ENCODE data around the gene HSPB3. TPM values are rescaled to one million over a fixed set of nuclear protein-coding genes. Genes with fewer than 3 reads are reported as not detected.
"Not testable (repeated sequence)": the region's sequence is repeated elsewhere in the genome, so short reads cannot be mapped to it uniquely, and the experiment has no call there.

Gene HSPB3
- total and polyA plus RNA-seq, 5 donors from 2014 or later: not detected

DNA sequence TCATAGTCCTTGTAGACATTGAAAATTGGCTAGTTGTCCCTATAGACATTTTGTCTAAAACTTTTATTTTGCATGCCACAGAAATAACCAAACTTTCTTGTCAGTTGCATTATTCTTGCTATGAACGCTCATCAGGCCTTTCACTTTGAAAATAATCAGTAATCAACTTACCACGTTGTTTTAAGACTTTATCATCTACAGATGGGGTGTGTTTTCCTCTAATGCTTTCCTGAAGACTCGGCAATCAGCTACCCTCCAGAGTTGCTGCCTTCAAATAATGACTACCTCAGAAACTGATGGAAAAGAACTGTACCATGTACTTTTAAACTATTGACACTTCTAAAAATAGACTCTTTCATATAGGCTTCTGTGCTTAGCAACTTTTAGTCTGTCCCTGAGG lies 33.5 kb upstream of the HSPB3 start:
- Mint-ChIP-seq H3K4me3 (no peak overlapping the region), H3K36me3 (no peaks in the 10 kb centered on the region), H3K27me3 (peaks cover 34% of the 10 kb centered on the region), H3K27ac (no peak overlapping the region), H3K4me1 (peaks cover 0 to 3% (median under 1%) of the 10 kb centered on the region in 4 donors), H3K9me3 (peaks cover 0 to under 1% (median 0%) of the 10 kb centered on the region in 7 donors)
- Histone ChIP-seq H3K9me3 (ENCODE audit: control insufficient read depth in 2 of 2, low read length in 2 of 2) (no peaks in the 10 kb centered on the region), H3K4me1 (ENCODE audit: control insufficient read depth, insufficient read depth, low read length, poor library complexity, severe bottlenecking) (no peaks in the 10 kb centered on the region), H3K36me3 (ENCODE audit: control insufficient read depth, insufficient read depth, low read length) (no peaks in the 10 kb centered on the region), H3K4me3 (ENCODE audit: low read depth, low read length) (no peak overlapping the region), H3K27me3 (ENCODE audit: control insufficient read depth, insufficient read depth, low read length) (peaks cover 6% of the 10 kb centered on the region), H3K27ac (ENCODE audit: insufficient read depth, low read length, poor library complexity, severe bottlenecking) (no peak overlapping the region)
- no peak for DNase-seq
- ATAC-seq (ENCODE audit: low read depth in 2 of 2): no peak

DNA sequence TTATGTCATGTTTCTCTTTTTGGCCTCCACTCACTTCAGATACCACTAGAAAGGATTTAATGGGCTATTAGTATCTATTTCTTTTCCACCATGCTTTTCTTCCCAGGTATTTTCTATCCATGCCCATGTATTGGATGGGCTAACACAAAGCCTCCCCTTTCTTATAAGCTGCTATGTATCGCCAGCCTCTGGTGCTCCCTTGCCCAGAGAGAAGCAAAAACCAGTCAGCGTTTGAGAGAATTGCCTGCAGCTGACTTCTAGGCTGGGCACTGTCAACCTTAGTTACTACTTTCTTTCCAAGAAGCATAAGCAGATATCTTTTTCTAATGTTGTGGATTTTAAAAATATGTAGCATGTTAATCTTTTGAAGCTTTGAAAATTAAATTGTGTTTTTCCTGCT lies 30.2 kb upstream of the HSPB3 start:
- Mint-ChIP-seq H3K4me3 (no peak overlapping the region), H3K9me3 (peaks cover 0 to 3% (median 0%) of the 10 kb centered on the region in 7 donors), H3K4me1 (peaks cover 0 to 2% (median 0%) of the 10 kb centered on the region in 4 donors), H3K27me3 (peaks cover 42% of the 10 kb centered on the region), H3K36me3 (no peaks in the 10 kb centered on the region), H3K27ac (no peak overlapping the region)
- ATAC-seq (ENCODE audit: low read depth in 2 of 2) (no peak), DNase-seq (no peak)
- H3K4me3 ChIP-seq (ENCODE audit: low read depth, low read length): no peak overlapping the region
- H3K27ac ChIP-seq (ENCODE audit: insufficient read depth, low read length, poor library complexity, severe bottlenecking): no peak overlapping the region
- H3K36me3 ChIP-seq (ENCODE audit: control insufficient read depth, insufficient read depth, low read length): no peaks in the 10 kb centered on the region
- no peaks in the 10 kb centered on the region for H3K9me3 ChIP-seq (ENCODE audit: control insufficient read depth in 2 of 2, low read length in 2 of 2)
- H3K4me1 ChIP-seq (ENCODE audit: control insufficient read depth, insufficient read depth, low read length, poor library complexity, severe bottlenecking): no peaks in the 10 kb centered on the region
- peaks cover 4% of the 10 kb centered on the region for H3K27me3 ChIP-seq (ENCODE audit: control insufficient read depth, insufficient read depth, low read length)

- H3K9me3 Mint-ChIP-seq: peaks cover 0 to 3% (median 0%) of the 10 kb centered on the region in 7 donors
- ATAC-seq (ENCODE audit: low read depth in 2 of 2): no peak
- no peaks in the 10 kb centered on the region for H3K4me1 ChIP-seq (ENCODE audit: control insufficient read depth, insufficient read depth, low read length, poor library complexity, severe bottlenecking)
- peaks cover 4% of the 10 kb centered on the region for H3K27me3 ChIP-seq (ENCODE audit: control insufficient read depth, insufficient read depth, low read length)
- peaks cover 0 to 2% (median 0%) of the 10 kb centered on the region in 4 donors for H3K4me1 Mint-ChIP-seq
- no peak overlapping the region for H3K27ac ChIP-seq (ENCODE audit: insufficient read depth, low read length, poor library complexity, severe bottlenecking)
- H3K4me3 ChIP-seq (ENCODE audit: low read depth, low read length): no peak overlapping the region
- H3K4me3 Mint-ChIP-seq: peak overlapping the region in 1 of 4 donors; percentile 8
- H3K27me3 Mint-ChIP-seq: peaks cover 42% of the 10 kb centered on the region
- H3K36me3 Mint-ChIP-seq: no peaks in the 10 kb centered on the region
- no peak for DNase-seq
- H3K36me3 ChIP-seq (ENCODE audit: control insufficient read depth, insufficient read depth, low read length): no peaks in the 10 kb centered on the region
- no peak overlapping the region for H3K27ac Mint-ChIP-seq
- no peaks in the 10 kb centered on the region for H3K9me3 ChIP-seq (ENCODE audit: control insufficient read depth in 2 of 2, low read length in 2 of 2)
These were observed 29.3 kb upstream of the HSPB3 start for GRCh38 chr5:54426209-54426608.

DNA sequence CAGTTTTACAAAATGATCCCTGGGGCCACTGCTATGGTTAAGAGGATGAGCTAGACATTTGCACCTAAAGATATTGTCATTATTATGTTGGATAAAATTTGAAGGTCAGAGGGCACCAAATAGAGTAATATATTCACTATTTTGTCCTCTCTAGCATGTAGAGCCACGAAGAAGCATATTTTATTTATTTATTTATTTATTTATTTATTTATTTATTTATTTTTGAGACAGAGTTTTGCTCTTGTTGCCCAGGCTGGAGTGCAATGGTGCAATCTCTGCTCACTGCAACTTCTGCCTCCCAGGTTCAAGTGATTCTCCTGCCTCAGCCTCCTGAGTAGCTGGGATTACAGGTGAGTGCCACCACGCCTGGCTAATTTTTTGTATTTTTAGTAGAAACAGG lies 20.8 kb upstream of the HSPB3 start:
- H3K27me3 ChIP-seq (ENCODE audit: control insufficient read depth, insufficient read depth, low read length); H3K4me3 Mint-ChIP-seq; H3K27ac Mint-ChIP-seq; H3K9me3 ChIP-seq (ENCODE audit: control insufficient read depth in 2 of 2, low read length in 2 of 2); H3K36me3 ChIP-seq (ENCODE audit: control insufficient read depth, insufficient read depth, low read length); H3K9me3 Mint-ChIP-seq; H3K4me1 Mint-ChIP-seq; H3K27ac ChIP-seq (ENCODE audit: insufficient read depth, low read length, poor library complexity, severe bottlenecking); H3K4me1 ChIP-seq (ENCODE audit: control insufficient read depth, insufficient read depth, low read length, poor library complexity, severe bottlenecking); DNase-seq; H3K4me3 ChIP-seq (ENCODE audit: low read depth, low read length); ATAC-seq (ENCODE audit: low read depth in 2 of 2); H3K36me3 Mint-ChIP-seq: not testable (repeated sequence)
- H3K27me3 Mint-ChIP-seq: peaks cover 10% of the 10 kb centered on the region

DNA sequence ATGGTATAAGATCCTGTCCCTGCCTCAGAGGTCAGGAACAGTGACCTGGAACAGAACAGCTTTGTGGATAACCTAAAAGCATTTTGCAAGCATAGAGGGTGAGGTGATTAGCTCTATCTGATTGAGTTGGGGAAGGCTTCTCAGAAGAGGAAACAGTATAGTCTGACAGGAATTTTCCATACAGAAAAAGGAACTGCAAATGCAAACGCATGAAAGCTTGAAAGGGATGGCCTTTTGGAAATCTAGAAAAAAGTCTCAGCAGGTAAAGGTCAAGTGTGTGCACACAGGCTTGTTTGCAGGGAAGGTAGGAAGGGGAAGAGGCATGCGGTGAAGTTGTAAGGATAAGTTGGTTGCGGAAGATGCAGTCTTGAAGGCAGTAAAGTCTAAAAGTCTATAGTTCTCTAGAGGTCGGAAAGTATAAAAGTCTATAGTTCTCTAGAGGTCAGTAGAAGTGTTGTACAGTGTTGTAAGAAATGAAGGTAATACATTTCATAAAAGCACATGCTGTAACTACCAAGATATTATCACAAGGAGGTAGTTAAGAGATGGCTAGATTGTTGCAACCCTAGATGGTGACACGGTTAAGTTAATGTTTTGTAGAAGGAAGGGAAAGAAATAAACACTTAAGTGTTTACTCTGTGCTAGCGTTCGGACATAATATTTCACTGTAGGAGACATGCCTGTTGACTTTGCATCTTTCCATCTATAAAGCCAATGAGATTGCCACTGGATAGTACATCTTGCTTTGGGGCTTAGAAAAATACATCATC lies 16.7 kb upstream of the HSPB3 start:
- H3K4me3 ChIP-seq (ENCODE audit: low read depth, low read length): no peak overlapping the region
- no peak overlapping the region for H3K4me3 Mint-ChIP-seq
- H3K4me1 ChIP-seq (ENCODE audit: control insufficient read depth, insufficient read depth, low read length, poor library complexity, severe bottlenecking): no peaks in the 10 kb centered on the region
- H3K27ac ChIP-seq (ENCODE audit: insufficient read depth, low read length, poor library complexity, severe bottlenecking): no peak overlapping the region
- peaks cover 0 to 7% (median 3%) of the 10 kb centered on the region in 4 donors for H3K4me1 Mint-ChIP-seq
- no peaks in the 10 kb centered on the region for H3K36me3 ChIP-seq (ENCODE audit: control insufficient read depth, insufficient read depth, low read length)
- H3K36me3 Mint-ChIP-seq: no peaks in the 10 kb centered on the region
- peaks cover 7% of the 10 kb centered on the region for H3K27me3 ChIP-seq (ENCODE audit: control insufficient read depth, insufficient read depth, low read length)
- no peak for ATAC-seq (ENCODE audit: low read depth in 2 of 2)
- no peak overlapping the region for H3K27ac Mint-ChIP-seq
- peaks cover 0 to 2% (median 0%) of the 10 kb centered on the region in 7 donors for H3K9me3 Mint-ChIP-seq
- no peak for DNase-seq
- H3K9me3 ChIP-seq (ENCODE audit: control insufficient read depth in 2 of 2, low read length in 2 of 2): no peaks in the 10 kb centered on the region
- peaks cover 15% of the 10 kb centered on the region for H3K27me3 Mint-ChIP-seq

- Mint-ChIP-seq H3K9me3 (no peaks in the 10 kb centered on the region), H3K4me1 (peaks cover 0 to 7% (median 3%) of the 10 kb centered on the region in 4 donors), H3K27me3 (peaks cover 21% of the 10 kb centered on the region), H3K27ac (peak overlapping the region; percentile 12 to 70 (median 66)), H3K4me3 (peak overlapping the region in 2 of 4 donors; percentile 8 to 13), H3K36me3 (no peaks in the 10 kb centered on the region)
- DNase-seq (peak in 1 of 3 donors; percentile 18), ATAC-seq (ENCODE audit: low read depth in 2 of 2) (no peak)
- H3K9me3 ChIP-seq (ENCODE audit: control insufficient read depth in 2 of 2, low read length in 2 of 2): no peaks in the 10 kb centered on the region
- H3K4me1 ChIP-seq (ENCODE audit: control insufficient read depth, insufficient read depth, low read length, poor library complexity, severe bottlenecking): no peaks in the 10 kb centered on the region
- no peak overlapping the region for H3K27ac ChIP-seq (ENCODE audit: insufficient read depth, low read length, poor library complexity, severe bottlenecking)
- no peaks in the 10 kb centered on the region for H3K36me3 ChIP-seq (ENCODE audit: control insufficient read depth, insufficient read depth, low read length)
- no peak overlapping the region for H3K4me3 ChIP-seq (ENCODE audit: low read depth, low read length)
- peaks cover 7% of the 10 kb centered on the region for H3K27me3 ChIP-seq (ENCODE audit: control insufficient read depth, insufficient read depth, low read length)
These were observed 15.0 kb upstream of the HSPB3 start for GRCh38 chr5:54440456-54440893.

DNA sequence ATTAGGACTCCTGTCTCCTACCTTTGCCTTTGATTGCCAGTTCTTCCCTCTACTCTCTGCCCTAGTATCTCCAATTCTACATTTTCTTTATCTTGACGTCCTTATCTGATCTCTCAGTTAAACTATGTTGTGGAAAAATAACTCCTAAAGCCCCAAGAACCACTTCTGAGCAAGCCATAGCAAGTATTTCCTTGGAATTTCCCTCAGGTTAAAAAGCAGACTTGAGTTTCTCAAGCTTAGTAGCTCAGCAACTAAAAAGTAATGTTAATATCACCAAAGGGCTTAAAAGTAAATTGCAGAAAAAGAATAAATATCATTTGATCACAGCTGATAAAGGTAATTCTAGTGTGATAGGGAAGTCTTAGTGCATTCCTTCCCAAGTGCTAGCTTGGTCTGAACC lies 13.2 kb upstream of the HSPB3 start:
- no peak overlapping the region for H3K27ac Mint-ChIP-seq
- no peaks in the 10 kb centered on the region for H3K36me3 Mint-ChIP-seq
- Histone ChIP-seq H3K27me3 (ENCODE audit: control insufficient read depth, insufficient read depth, low read length) (peaks cover 9% of the 10 kb centered on the region), H3K36me3 (ENCODE audit: control insufficient read depth, insufficient read depth, low read length) (no peaks in the 10 kb centered on the region), H3K27ac (ENCODE audit: insufficient read depth, low read length, poor library complexity, severe bottlenecking) (no peak overlapping the region), H3K9me3 (ENCODE audit: control insufficient read depth in 2 of 2, low read length in 2 of 2) (no peaks in the 10 kb centered on the region), H3K4me3 (ENCODE audit: low read depth, low read length) (no peak overlapping the region), H3K4me1 (ENCODE audit: control insufficient read depth, insufficient read depth, low read length, poor library complexity, severe bottlenecking) (no peaks in the 10 kb centered on the region)
- H3K9me3 Mint-ChIP-seq: no peaks in the 10 kb centered on the region
- peaks cover 0 to 7% (median 3%) of the 10 kb centered on the region in 4 donors for H3K4me1 Mint-ChIP-seq
- DNase-seq (no peak), ATAC-seq (ENCODE audit: low read depth in 2 of 2) (no peak)
- no peak overlapping the region for H3K4me3 Mint-ChIP-seq
- H3K27me3 Mint-ChIP-seq: peaks cover 16% of the 10 kb centered on the region

- H3K4me1 ChIP-seq (ENCODE audit: control insufficient read depth, insufficient read depth, low read length, poor library complexity, severe bottlenecking): no peaks in the 10 kb centered on the region
- H3K4me1 Mint-ChIP-seq: peaks cover 0 to 7% (median 3%) of the 10 kb centered on the region in 4 donors
- no peaks in the 10 kb centered on the region for H3K9me3 ChIP-seq (ENCODE audit: control insufficient read depth in 2 of 2, low read length in 2 of 2)
- H3K27me3 ChIP-seq (ENCODE audit: control insufficient read depth, insufficient read depth, low read length): peaks cover 10% of the 10 kb centered on the region
- H3K4me3 ChIP-seq (ENCODE audit: low read depth, low read length): no peak overlapping the region
- no peak overlapping the region for H3K27ac ChIP-seq (ENCODE audit: insufficient read depth, low read length, poor library complexity, severe bottlenecking)
- no peaks in the 10 kb centered on the region for H3K9me3 Mint-ChIP-seq
- no peaks in the 10 kb centered on the region for H3K36me3 Mint-ChIP-seq
- peaks cover 16% of the 10 kb centered on the region for H3K27me3 Mint-ChIP-seq
- no peak overlapping the region for H3K27ac Mint-ChIP-seq
- no peak overlapping the region for H3K4me3 Mint-ChIP-seq
- H3K36me3 ChIP-seq (ENCODE audit: control insufficient read depth, insufficient read depth, low read length): no peaks in the 10 kb centered on the region
- ATAC-seq (ENCODE audit: low read depth in 2 of 2): no peak
- DNase-seq: peak in 2 of 3 donors; percentile 3 to 18
These were observed 12.2 kb upstream of the HSPB3 start for GRCh38 chr5:54443270-54443669.
